Measurements from ENCODE around the gene PRKCA. TPM values are rescaled to one million over a fixed set of nuclear protein-coding genes. Genes with fewer than 3 reads are reported as not detected.
A peak's percentile ranks its signal among the peaks of the same experiment; 100 is the strongest.
"Not testable (repeated sequence)": the region's sequence is repeated elsewhere in the genome, so short reads cannot be mapped to it uniquely, and the experiment has no call there.

The PRKCA gene
- total RNA-seq (10 to 100 TPM; 22.3 to 67.6 (median 45.0) TPM), polyA plus RNA-seq (10 to 100 TPM in 1 of 2 donors, 1 to 10 TPM in 1; 9.1 to 34.4 TPM)
- long read RNA-seq, donor 1, partial matches to known transcripts: 1 of 29 reads
- long read RNA-seq, donor 1, other reads (novel, unspliced or antisense): 28 of 29 reads
- long read RNA-seq, donor 2, full-length matches to known transcripts: 1 of 1 reads
- long read RNA-seq, donor 2, partial matches to known transcripts: 0 of 1 reads
- long read RNA-seq, donor 2, other reads (novel, unspliced or antisense): 0 of 1 reads
- long read RNA-seq, donor 3, partial matches to known transcripts: 4 of 42 reads
- long read RNA-seq, donor 3, other reads (novel, unspliced or antisense): 36 of 42 reads

- intact Hi-C loops (cut with DNase I): loop anchor here in 2 of 4 donors (5.0 to 10.0 kb wide), 2 partner anchors 243 to 270 kb away; no protein-coding TSS in a partner anchor
These were observed at the start of gene PRKCA for GRCh38 chr17:66301864-66302741. TSS of gene PRKCA (plus strand) at chr17:66302613.

GRCh38 chr17:66253458-66253857 lies 49.0 kb upstream of the PRKCA start:
- intact Hi-C loops (cut with DNase I): loop anchor here in 3 of 4 donors (5.0 to 10.0 kb wide), 3 partner anchors 311 to 651 kb away; no protein-coding TSS in a partner anchor
- not testable (repeated sequence) for H3K4me3 ChIP-seq; DNase-seq; H3K36me3 ChIP-seq; H3K4me1 ChIP-seq (ENCODE audit: insufficient read depth); H3K27ac ChIP-seq; H3K9me3 ChIP-seq; H3K27me3 ChIP-seq
- WGBS, 3 donors: 92 to 95% (median 94%) methylated on average over 8 of the region's 8 CpGs

More at GRCh38 chr17:66301864-66302741, at the start of gene PRKCA:
- Histone ChIP-seq H3K9me3 (no peaks in the 10 kb centered on the region), H3K27me3 (no peaks in the 10 kb centered on the region), H3K36me3 (no peaks in the 10 kb centered on the region), H3K4me3 (peak within 1 kb of the TSS; percentile 96), H3K4me1 (ENCODE audit: insufficient read depth) (peaks cover 9% of the 10 kb centered on the region), H3K27ac (peak within 1 kb of the TSS; percentile 57 to 87)
- DNase-seq: peak; percentile 77 to 89 (median 82)
- TF ChIP-seq EP300 (IDR thresholded peaks at IDR 0.05) (no peak), POLR2A (IDR thresholded peaks at IDR 0.05) (peak; percentile 37), CTCF (IDR thresholded peaks at IDR 0.05) (no peak)
- 0 to 1% (median 1%) methylated on average over 51 to 115 of the region's 117 CpGs for WGBS, 3 donors

- Histone ChIP-seq H3K27me3 (no peaks in the 10 kb centered on the region), H3K4me1 (ENCODE audit: insufficient read depth) (no peaks in the 10 kb centered on the region), H3K36me3 (no peaks in the 10 kb centered on the region), H3K4me3 (no peak overlapping the region), H3K27ac (no peak overlapping the region), H3K9me3 (no peaks in the 10 kb centered on the region)
- peak in 2 of 5 donors; percentile 13 to 20 for DNase-seq
- intact Hi-C loops (cut with DNase I): loop anchor here in 3 of 4 donors (1.0 to 10.0 kb wide), 5 partner anchors 310 to 650 kb away; no protein-coding TSS in a partner anchor
- peak; percentile 62 to 87 (median 80) for TF ChIP-seq CTCF (IDR thresholded peaks at IDR 0.05)
- no peak for TF ChIP-seq POLR2A (IDR thresholded peaks at IDR 0.05)
- WGBS, 3 donors: 23 to 25% (median 23%) methylated on average over 4 of the region's 4 CpGs
These were observed 47.3 kb upstream of the PRKCA start for GRCh38 chr17:66255112-66255511.

- WGBS, 3 donors: 74 to 81% (median 75%) methylated on average over 3 of the region's 3 CpGs
These were observed 46.9 kb upstream of the PRKCA start for GRCh38 chr17:66255527-66255971.

More at GRCh38 chr17:66255527-66255971, 46.9 kb upstream of the PRKCA start:
- no peak for DNase-seq
- Histone ChIP-seq H3K27me3 (no peaks in the 10 kb centered on the region), H3K9me3 (no peaks in the 10 kb centered on the region), H3K4me3 (no peak overlapping the region), H3K36me3 (no peaks in the 10 kb centered on the region), H3K4me1 (ENCODE audit: insufficient read depth) (no peaks in the 10 kb centered on the region), H3K27ac (no peak overlapping the region)
- intact Hi-C loops (cut with DNase I): loop anchor here in 3 of 4 donors (1.0 to 10.0 kb wide), 5 partner anchors 309 to 649 kb away; no protein-coding TSS in a partner anchor
- TF ChIP-seq CTCF (IDR thresholded peaks at IDR 0.05) (no peak), EP300 (IDR thresholded peaks at IDR 0.05) (no peak), POLR2A (IDR thresholded peaks at IDR 0.05) (no peak)

All from ovary (tissue), 10 donors.